ENCODE measurements around the gene MPRIP. TPM values are rescaled to one million over a fixed set of nuclear protein-coding genes. Genes with fewer than 3 reads are reported as not detected.

The MPRIP gene
- total RNA-seq, 4 donors from 2014 or later: 65.7 to 168 (median 147) TPM

- TF ChIP-seq POLR2A (IDR thresholded peaks at IDR 0.05): no peak
- TF ChIP-seq, protein P1, sequence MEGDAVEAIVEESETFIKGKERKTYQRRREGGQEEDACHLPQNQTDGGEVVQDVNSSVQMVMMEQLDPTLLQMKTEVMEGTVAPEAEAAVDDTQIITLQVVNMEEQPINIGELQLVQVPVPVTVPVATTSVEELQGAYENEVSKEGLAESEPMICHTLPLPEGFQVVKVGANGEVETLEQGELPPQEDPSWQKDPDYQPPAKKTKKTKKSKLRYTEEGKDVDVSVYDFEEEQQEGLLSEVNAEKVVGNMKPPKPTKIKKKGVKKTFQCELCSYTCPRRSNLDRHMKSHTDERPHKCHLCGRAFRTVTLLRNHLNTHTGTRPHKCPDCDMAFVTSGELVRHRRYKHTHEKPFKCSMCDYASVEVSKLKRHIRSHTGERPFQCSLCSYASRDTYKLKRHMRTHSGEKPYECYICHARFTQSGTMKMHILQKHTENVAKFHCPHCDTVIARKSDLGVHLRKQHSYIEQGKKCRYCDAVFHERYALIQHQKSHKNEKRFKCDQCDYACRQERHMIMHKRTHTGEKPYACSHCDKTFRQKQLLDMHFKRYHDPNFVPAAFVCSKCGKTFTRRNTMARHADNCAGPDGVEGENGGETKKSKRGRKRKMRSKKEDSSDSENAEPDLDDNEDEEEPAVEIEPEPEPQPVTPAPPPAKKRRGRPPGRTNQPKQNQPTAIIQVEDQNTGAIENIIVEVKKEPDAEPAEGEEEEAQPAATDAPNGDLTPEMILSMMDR (IDR thresholded peaks at IDR 0.05): no peak
- Histone ChIP-seq H3K9me3 (no peaks in the 10 kb centered on the region), H3K36me3 (peaks cover under 1 to 63% (median 12%) of the 10 kb centered on the region in 3 donors), H3K4me3 (no peak overlapping the region), H3K4me1 (peaks cover 8 to 78% (median 29%) of the 10 kb centered on the region in 3 donors), H3K27me3 (no peaks in the 10 kb centered on the region), H3K27ac (peak overlapping the region; percentile 36 to 77 (median 57))
- intact Hi-C loops (cut with DNase I): no loop called here
- DNase-seq: no peak
- 5 to 20% methylated on average over 1 to 2 of the region's 3 CpGs for WGBS, 2 donors
Observed at GRCh38 chr17:17186051-17186450, 143.8 kb downstream of the MPRIP start.

GRCh38 chr17:17186551-17187505 lies 144.6 kb downstream of the MPRIP start:
- Histone ChIP-seq H3K9me3 (no peaks in the 10 kb centered on the region), H3K36me3 (peaks cover 0 to 55% (median 10%) of the 10 kb centered on the region in 3 donors), H3K27ac (peak overlapping the region in 3 of 4 donors; percentile 57 to 77 (median 57)), H3K4me3 (no peak overlapping the region), H3K4me1 (peaks cover 8 to 82% (median 29%) of the 10 kb centered on the region in 3 donors), H3K27me3 (no peaks in the 10 kb centered on the region)
- intact Hi-C loops (cut with DNase I): no loop called here
- TF ChIP-seq, protein P1 (IDR thresholded peaks at IDR 0.05): no peak
- no peak for TF ChIP-seq POLR2A (IDR thresholded peaks at IDR 0.05)
- WGBS, 2 donors: 65 to 76% methylated on average over 10 to 13 of the region's 14 CpGs
- DNase-seq: no peak

- 92 to 97% methylated on average over 4 of the region's 4 CpGs for WGBS, 2 donors
- H3K36me3 ChIP-seq: peaks cover 0 to 38% (median 3%) of the 10 kb centered on the region in 3 donors
- intact Hi-C loops (cut with DNase I): no loop called here
Observed at GRCh38 chr17:17188586-17188985, 146.3 kb downstream of the MPRIP start.

DNA sequence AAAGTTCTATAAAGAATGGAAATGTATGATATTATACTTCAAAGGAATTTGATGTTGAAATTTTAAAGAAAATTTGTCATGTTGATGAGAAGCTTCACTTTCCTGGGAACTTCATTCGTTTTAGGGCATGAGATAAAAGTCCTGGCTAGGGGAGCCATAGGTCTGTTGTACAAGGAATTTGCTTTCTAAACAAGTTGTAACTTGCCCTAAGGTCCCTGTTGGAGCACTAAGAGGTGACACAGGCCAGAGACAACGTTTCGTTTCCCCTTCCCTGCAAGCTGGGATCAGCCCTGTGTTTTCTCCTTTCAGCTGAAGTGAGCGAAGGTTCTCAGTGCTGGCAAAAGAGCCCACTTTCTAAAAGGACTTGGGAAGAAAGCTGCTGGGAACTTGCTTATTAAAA lies 147.3 kb downstream of the MPRIP start:
- no peak for TF ChIP-seq POLR2A (IDR thresholded peaks at IDR 0.05)
- TF ChIP-seq, protein P1 (IDR thresholded peaks at IDR 0.05): no peak
- DNase-seq: no peak
- Histone ChIP-seq H3K27me3 (no peaks in the 10 kb centered on the region), H3K4me3 (no peak overlapping the region), H3K4me1 (peaks cover 8 to 71% (median 29%) of the 10 kb centered on the region in 3 donors), H3K27ac (peak overlapping the region in 1 of 4 donors; percentile 21), H3K36me3 (peaks cover 0 to 28% (median 0%) of the 10 kb centered on the region in 3 donors), H3K9me3 (no peaks in the 10 kb centered on the region)
- intact Hi-C loops (cut with DNase I): no loop called here
- WGBS, 2 donors: 40 to 65% methylated on average over 4 of the region's 4 CpGs

More at GRCh38 chr17:17188586-17188985, 146.3 kb downstream of the MPRIP start:
- DNase-seq: no peak
- TF ChIP-seq, protein P1 (IDR thresholded peaks at IDR 0.05): no peak
- TF ChIP-seq POLR2A (IDR thresholded peaks at IDR 0.05): no peak
- no peak overlapping the region for H3K27ac ChIP-seq
- peaks cover 8 to 76% (median 29%) of the 10 kb centered on the region in 3 donors for H3K4me1 ChIP-seq
- H3K9me3 ChIP-seq: no peaks in the 10 kb centered on the region
- no peak overlapping the region for H3K4me3 ChIP-seq
- no peaks in the 10 kb centered on the region for H3K27me3 ChIP-seq

DNA sequence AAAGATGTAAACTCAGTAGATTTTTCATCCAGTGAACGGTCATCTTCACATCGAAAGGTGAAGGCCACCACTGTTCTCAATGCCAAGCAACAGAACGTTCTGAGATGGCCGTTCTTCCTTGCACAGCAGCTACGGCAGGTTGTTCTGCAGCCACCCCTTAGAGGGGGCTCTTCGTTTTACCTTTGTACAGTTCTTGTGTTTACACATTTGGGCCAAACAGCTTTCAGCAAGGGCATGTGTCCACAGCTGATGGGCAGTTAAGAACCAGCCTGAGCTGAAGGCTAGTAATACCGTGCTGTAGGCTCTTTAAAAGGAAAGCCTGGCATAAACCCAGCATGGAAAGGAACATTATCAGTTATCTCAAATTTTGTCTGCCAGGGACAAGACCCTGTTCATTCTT lies 147.9 kb downstream of the MPRIP start:
- Histone ChIP-seq H3K9me3 (no peaks in the 10 kb centered on the region), H3K4me3 (no peak overlapping the region), H3K4me1 (peaks cover 8 to 65% (median 28%) of the 10 kb centered on the region in 3 donors), H3K27me3 (no peaks in the 10 kb centered on the region), H3K36me3 (peaks cover 0 to 24% (median 0%) of the 10 kb centered on the region in 3 donors), H3K27ac (peak overlapping the region in 2 of 4 donors; percentile 0 to 47)
- TF ChIP-seq, protein P1 (IDR thresholded peaks at IDR 0.05): no peak
- TF ChIP-seq POLR2A (IDR thresholded peaks at IDR 0.05): no peak
- WGBS, 2 donors: 87 to 89% methylated on average over 7 of the region's 7 CpGs
- intact Hi-C loops (cut with DNase I): no loop called here
- DNase-seq: no peak

Measured in esophagus squamous epithelium (tissue), 5 donors.